ENCODE results near the gene ZNF524. TPM values are rescaled to one million over a fixed set of nuclear protein-coding genes. Genes with fewer than 3 reads are reported as not detected.
"Not testable (repeated sequence)": the region's sequence is repeated elsewhere in the genome, so short reads cannot be mapped to it uniquely, and the experiment has no call there.

Gene ZNF524
- total and polyA plus RNA-seq, 2 experiments from 2014 or later, result 17.3 to 29.1 TPM

DNA sequence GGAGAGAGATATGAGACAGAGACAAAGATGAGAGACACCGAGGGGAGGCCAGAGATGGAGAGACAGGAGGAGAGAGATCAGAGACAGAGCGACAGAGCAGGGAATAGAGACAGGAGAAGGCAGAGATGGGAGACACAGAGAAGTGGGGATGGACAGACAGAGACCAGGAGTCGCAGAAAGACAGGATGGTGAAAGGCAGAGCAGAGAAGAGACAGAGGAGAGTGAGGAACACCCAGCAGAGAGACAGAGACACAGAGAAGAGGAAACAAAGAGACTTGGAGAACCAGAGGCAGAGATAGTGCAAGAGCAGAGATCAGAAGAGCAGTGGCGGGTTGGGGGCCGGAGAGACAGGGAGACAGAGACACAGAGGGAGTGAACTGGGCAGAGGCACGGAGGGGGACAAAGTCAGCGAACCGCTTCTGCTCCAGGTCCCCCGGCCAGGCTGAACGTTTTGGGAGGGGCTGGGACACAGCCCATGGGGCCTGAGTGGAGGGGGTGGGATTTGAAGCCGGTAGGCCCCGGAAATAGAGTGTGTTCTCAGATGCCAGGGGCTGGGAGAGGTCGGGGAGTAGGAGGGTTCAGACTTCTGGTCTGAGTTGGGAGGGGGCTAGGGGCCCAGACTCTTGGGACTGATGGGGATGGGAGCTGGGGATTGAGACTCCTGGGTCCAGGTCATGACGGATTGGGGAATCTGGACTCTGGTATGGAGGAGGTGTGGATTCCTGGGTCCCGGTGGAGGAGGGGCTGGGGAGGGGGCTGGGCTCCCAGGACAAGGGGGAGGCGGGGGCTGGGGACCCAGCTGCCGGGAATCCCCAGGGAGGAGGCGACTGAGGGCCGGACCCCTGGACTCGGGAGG is 20.1 kb upstream of the ZNF524 start:
- Histone ChIP-seq H3K4me3 (peak overlapping the region; percentile 72), H3K4me1 (ENCODE audit: low read depth) (no peaks in the 10 kb centered on the region), H3K27me3 (no peaks in the 10 kb centered on the region), H3K36me3 (peaks cover 8% of the 10 kb centered on the region), H3K9me3 (ENCODE audit: low read depth) (no peaks in the 10 kb centered on the region), H3K27ac (peak overlapping the region; percentile 94)
- DNase-seq (ENCODE audit: low read depth in 1 of 2, low spot score in 1 of 2), result peak; percentile 44 to 62
- TF ChIP-seq, protein P1, sequence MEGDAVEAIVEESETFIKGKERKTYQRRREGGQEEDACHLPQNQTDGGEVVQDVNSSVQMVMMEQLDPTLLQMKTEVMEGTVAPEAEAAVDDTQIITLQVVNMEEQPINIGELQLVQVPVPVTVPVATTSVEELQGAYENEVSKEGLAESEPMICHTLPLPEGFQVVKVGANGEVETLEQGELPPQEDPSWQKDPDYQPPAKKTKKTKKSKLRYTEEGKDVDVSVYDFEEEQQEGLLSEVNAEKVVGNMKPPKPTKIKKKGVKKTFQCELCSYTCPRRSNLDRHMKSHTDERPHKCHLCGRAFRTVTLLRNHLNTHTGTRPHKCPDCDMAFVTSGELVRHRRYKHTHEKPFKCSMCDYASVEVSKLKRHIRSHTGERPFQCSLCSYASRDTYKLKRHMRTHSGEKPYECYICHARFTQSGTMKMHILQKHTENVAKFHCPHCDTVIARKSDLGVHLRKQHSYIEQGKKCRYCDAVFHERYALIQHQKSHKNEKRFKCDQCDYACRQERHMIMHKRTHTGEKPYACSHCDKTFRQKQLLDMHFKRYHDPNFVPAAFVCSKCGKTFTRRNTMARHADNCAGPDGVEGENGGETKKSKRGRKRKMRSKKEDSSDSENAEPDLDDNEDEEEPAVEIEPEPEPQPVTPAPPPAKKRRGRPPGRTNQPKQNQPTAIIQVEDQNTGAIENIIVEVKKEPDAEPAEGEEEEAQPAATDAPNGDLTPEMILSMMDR (IDR thresholded peaks at IDR 0.05; ENCODE audit: low read depth, low read length), result no peak

GRCh38 chr19:55580628-55581144 is 19.4 kb upstream of the ZNF524 start, which contains the start of gene ZNF579:
Gene ZNF579 (minus strand): TSS chr19:55580848. CDS start chr19:55579639, 1,209 bp downstream.
- DNase-seq (ENCODE audit: low read depth in 1 of 2, low spot score in 1 of 2), result peak; percentile 87 to 95
- no peaks in the 10 kb centered on the region for H3K27me3 ChIP-seq
- TF ChIP-seq, protein P1 (IDR thresholded peaks at IDR 0.05; ENCODE audit: low read depth, low read length), result no peak
- peaks cover 8% of the 10 kb centered on the region for H3K36me3 ChIP-seq
- H3K4me1 ChIP-seq (ENCODE audit: low read depth), result no peaks in the 10 kb centered on the region
- no peaks in the 10 kb centered on the region for H3K9me3 ChIP-seq (ENCODE audit: low read depth)
- H3K27ac ChIP-seq, result peak within 1 kb of the TSS; percentile 94
- peak within 1 kb of the TSS; percentile 72 for H3K4me3 ChIP-seq

DNA sequence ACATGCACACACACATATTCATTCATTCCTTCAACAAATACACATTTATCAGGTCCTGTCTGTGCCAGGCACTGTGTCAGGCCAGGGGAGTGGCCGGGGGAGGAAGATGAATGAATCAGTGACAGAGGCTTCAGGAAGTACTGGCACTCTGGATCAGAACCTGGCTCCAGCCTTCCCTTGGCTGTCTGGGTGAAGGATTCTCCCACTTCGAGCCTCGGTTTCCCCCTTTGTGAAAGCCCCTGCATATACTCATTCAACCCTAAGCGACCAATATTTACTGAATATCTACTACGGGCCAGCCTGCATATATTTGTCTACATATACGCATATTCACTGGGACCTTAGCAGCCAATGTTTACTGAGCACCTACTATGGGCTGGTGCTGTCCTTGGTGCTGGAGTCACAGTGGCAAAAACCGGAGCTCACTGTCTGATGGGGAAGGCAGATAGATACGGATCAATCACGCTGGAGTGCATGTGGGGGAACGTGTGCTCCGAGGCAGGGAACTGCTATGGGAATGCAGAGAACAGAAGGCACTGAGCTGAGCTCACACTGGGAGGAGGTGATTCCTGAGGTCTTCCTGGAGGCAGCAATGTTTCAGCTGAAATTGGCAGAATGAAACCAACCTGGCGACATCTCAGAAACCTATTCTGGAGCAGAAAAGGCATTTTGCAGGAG is 18.8 kb upstream of the ZNF524 start:
- peaks cover 8% of the 10 kb centered on the region for H3K36me3 ChIP-seq
- H3K4me1 ChIP-seq (ENCODE audit: low read depth), result peaks cover 3% of the 10 kb centered on the region
- no peaks in the 10 kb centered on the region for H3K9me3 ChIP-seq (ENCODE audit: low read depth)
- peak overlapping the region; percentile 72 for H3K4me3 ChIP-seq
- peak overlapping the region; percentile 94 for H3K27ac ChIP-seq
- DNase-seq (ENCODE audit: low read depth in 1 of 2, low spot score in 1 of 2), result no peak
- TF ChIP-seq, protein P1 (IDR thresholded peaks at IDR 0.05; ENCODE audit: low read depth, low read length), result no peak
- no peaks in the 10 kb centered on the region for H3K27me3 ChIP-seq

GRCh38 chr19:55581823-55582223 is 18.3 kb upstream of the ZNF524 start:
- H3K4me3 ChIP-seq, result no peak overlapping the region
- H3K4me1 ChIP-seq (ENCODE audit: low read depth), result peaks cover 5% of the 10 kb centered on the region
- peaks cover 8% of the 10 kb centered on the region for H3K36me3 ChIP-seq
- no peaks in the 10 kb centered on the region for H3K9me3 ChIP-seq (ENCODE audit: low read depth)
- H3K27me3 ChIP-seq, result no peaks in the 10 kb centered on the region
- TF ChIP-seq, protein P1 (IDR thresholded peaks at IDR 0.05; ENCODE audit: low read depth, low read length), result no peak
- peak overlapping the region; percentile 94 for H3K27ac ChIP-seq
- no peak for DNase-seq (ENCODE audit: low read depth in 1 of 2, low spot score in 1 of 2)

- not testable (repeated sequence) for H3K36me3 ChIP-seq; H3K4me3 ChIP-seq; H3K27me3 ChIP-seq; H3K4me1 ChIP-seq (ENCODE audit: low read depth); H3K9me3 ChIP-seq (ENCODE audit: low read depth); DNase-seq (ENCODE audit: low read depth in 1 of 2, low spot score in 1 of 2)
- H3K27ac ChIP-seq, result peak overlapping the region; percentile 94
Measured at GRCh38 chr19:55582284-55582683, 17.8 kb upstream of the ZNF524 start.

DNA sequence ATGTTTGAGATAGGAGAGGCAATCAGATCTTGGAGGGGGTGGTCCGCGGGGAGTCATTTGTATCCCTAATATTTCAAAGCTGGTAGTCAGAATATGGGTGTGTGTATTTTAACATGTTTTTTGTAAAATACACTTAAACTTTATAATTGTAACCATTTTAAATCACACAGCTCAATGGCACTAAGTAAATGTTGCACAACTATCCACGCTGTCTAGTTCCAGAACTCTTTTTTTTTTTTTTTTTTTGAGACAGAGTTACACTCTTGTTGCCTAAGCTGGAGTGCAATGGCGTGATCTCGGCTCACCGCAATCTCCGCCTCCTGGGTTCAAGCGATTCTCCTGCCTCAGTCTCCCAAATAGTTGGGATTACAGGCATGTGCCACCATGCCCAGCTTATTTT is 16.2 kb upstream of the ZNF524 start:
- not testable (repeated sequence) for H3K27ac ChIP-seq; H3K36me3 ChIP-seq; H3K4me3 ChIP-seq; DNase-seq (ENCODE audit: low read depth in 1 of 2, low spot score in 1 of 2); H3K9me3 ChIP-seq (ENCODE audit: low read depth); H3K4me1 ChIP-seq (ENCODE audit: low read depth); H3K27me3 ChIP-seq

All from cardiac muscle cell (in vitro differentiated cells and primary cell).